ENCODE results near the gene MYO18A. TPM values are rescaled to one million over a fixed set of nuclear protein-coding genes. Genes with fewer than 3 reads are reported as not detected.

The MYO18A gene
- total and polyA plus RNA-seq, 10 of the 15 experiments (the other 5 are each of a cell fraction or from before 2014, with no cell fraction given): 2.9 to 66.0 (median 24.5) TPM

DNA sequence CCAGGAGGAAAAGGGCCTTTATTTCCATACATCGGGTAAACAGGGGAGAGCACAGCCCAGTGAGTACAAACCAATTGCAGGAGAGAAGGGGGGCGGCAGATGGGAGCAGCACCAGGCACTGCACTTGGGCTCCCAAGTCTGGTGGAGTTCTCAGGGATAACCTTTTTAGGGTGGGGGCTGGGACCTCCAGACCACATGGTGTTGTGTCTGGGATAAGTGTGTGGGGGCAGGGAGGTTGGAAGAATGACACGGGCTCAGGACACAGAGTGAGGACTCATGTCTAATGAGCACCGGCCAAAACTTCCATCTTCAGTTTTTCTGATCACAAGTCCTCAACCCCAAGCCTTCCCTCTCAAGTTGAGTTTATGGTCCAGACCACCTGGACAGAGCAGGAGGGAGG is 106.7 kb downstream of the MYO18A start (continued):
- TF ChIP-seq, protein P1, sequence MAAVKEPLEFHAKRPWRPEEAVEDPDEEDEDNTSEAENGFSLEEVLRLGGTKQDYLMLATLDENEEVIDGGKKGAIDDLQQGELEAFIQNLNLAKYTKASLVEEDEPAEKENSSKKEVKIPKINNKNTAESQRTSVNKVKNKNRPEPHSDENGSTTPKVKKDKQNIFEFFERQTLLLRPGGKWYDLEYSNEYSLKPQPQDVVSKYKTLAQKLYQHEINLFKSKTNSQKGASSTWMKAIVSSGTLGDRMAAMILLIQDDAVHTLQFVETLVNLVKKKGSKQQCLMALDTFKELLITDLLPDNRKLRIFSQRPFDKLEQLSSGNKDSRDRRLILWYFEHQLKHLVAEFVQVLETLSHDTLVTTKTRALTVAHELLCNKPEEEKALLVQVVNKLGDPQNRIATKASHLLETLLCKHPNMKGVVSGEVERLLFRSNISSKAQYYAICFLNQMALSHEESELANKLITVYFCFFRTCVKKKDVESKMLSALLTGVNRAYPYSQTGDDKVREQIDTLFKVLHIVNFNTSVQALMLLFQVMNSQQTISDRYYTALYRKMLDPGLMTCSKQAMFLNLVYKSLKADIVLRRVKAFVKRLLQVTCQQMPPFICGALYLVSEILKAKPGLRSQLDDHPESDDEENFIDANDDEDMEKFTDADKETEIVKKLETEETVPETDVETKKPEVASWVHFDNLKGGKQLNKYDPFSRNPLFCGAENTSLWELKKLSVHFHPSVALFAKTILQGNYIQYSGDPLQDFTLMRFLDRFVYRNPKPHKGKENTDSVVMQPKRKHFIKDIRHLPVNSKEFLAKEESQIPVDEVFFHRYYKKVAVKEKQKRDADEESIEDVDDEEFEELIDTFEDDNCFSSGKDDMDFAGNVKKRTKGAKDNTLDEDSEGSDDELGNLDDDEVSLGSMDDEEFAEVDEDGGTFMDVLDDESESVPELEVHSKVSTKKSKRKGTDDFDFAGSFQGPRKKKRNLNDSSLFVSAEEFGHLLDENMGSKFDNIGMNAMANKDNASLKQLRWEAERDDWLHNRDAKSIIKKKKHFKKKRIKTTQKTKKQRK (IDR thresholded peaks at IDR 0.05; ENCODE audit: low read depth, low read length): no peak
- no peak for TF ChIP-seq KLF5 (IDR thresholded peaks at IDR 0.05; ENCODE audit: partially characterized antibody)
- TF ChIP-seq ZBTB40 (IDR thresholded peaks at IDR 0.05; ENCODE audit: borderline replicate concordance): no peak
- no peak for TF ChIP-seq CHD1 (IDR thresholded peaks at IDR 0.05; ENCODE audit: low read depth, low read length)

GRCh38 chr17:29073045-29073444 is 107.2 kb downstream of the MYO18A start:
- no peaks in the 10 kb centered on the region for H3K4me1 ChIP-seq (ENCODE audit: control insufficient read depth, insufficient read depth, low read length)
- no peak for FAIRE-seq
- no peak overlapping the region for H3K27ac ChIP-seq (ENCODE audit: control insufficient read depth, insufficient read depth)
- no peak for TF ChIP-seq SRF (IDR thresholded peaks at IDR 0.05; ENCODE audit: low read depth in 2 of 2, low read length in 2 of 2)
- no peak for DNase-seq (ENCODE audit: low read depth, low spot score)
- no peaks in the 10 kb centered on the region for H3K27me3 ChIP-seq (replicated peaks in 1 of 2; ENCODE audit: control insufficient read depth in 2 of 2, insufficient read depth in 2 of 2, low read length in 1 of 2)
- no peak for ATAC-seq
- ChIA-PET SMC1A (ENCODE audit: uncharacterized antibody, unreplicated experiment) (interaction anchor here (1.2 kb wide), 1 partner anchor 67 kb away, joined by 4 read pairs; the partner anchor contains the start of gene SEZ6), POLR2A (no interaction called here), RAD21 (ENCODE audit: unreplicated experiment) (no interaction called here), CTCF (no interaction called here)
- no peaks in the 10 kb centered on the region for H3K9me3 ChIP-seq (replicated peaks; ENCODE audit: control insufficient read depth, insufficient read depth, low read length)
- H3K4me2 ChIP-seq (ENCODE audit: control insufficient read depth, insufficient read depth): no peak overlapping the region
- H3K36me3 ChIP-seq (ENCODE audit: control insufficient read depth in 2 of 2, insufficient read depth in 2 of 2, low read length in 1 of 2): no peaks in the 10 kb centered on the region; a peak in 1 of 4 replicates
- no TSS peak for BruUV-seq (replicated peaks)
- intact Hi-C loops (cut with micrococcal nuclease; ENCODE audit: unreplicated experiment): no loop called here
- H3K9ac ChIP-seq (ENCODE audit: control insufficient read depth, insufficient read depth, low read length): no peak overlapping the region
- H3K4me3 ChIP-seq: no peak overlapping the region
- H4K20me1 ChIP-seq (ENCODE audit: control insufficient read depth, insufficient read depth): no peaks in the 10 kb centered on the region
- H2AFZ ChIP-seq (ENCODE audit: control insufficient read depth, low read depth, low read length): no peak overlapping the region
- no peaks in the 10 kb centered on the region for H3K79me2 ChIP-seq (ENCODE audit: control insufficient read depth, insufficient read depth, low read length)
- 78% methylated on average over 2 of the region's 2 CpGs for WGBS (ENCODE audit: insufficient coverage, insufficient replicate concordance, low lambda C conversion rate, missing lambda C conversion rate)
- in situ Hi-C loops (cut with MboI): no loop called here

All from GM12878 (cell line).